ENCODE measurements around the gene LTBP2.

The LTBP2 gene

DNA sequence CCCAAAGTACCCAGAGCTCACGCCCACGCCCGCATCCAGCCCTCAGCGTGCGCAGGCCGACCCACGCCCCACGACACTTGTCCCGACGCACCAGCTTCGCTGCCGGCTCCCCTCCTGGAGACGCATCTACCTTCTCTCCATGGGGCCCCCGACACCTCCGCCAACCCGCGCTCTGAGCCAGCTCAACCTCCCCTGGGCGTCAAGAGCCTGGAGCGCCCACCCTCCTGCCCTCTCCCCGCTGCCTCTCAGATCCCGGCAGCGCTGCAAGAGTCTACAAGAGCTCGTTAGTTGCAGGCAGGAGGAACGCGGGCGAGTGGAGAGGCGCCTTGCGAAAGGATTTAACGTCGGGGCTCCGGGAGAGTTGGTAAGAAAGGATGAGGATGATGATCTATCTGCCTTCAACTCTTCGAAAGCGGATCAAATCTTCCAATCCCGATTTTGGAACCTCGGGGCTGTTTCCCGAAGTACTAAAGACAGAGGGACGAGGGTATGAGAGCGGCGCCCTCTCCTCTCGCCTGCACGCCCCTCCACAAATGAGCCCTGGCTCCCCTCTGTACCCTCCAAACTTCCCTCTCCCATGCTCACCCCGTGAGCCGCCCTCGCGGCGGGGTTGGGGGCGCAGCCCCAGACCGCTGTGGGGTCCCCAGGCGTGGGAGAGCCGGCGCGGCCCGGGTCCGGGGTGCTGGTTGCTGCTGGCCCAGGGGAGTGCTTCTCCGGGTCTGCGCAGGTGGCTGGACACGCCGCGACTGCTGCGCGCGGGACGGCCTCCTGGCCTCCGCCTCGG is 979 bp downstream of the LTBP2 start:
- no peak for DNase-seq

DNA sequence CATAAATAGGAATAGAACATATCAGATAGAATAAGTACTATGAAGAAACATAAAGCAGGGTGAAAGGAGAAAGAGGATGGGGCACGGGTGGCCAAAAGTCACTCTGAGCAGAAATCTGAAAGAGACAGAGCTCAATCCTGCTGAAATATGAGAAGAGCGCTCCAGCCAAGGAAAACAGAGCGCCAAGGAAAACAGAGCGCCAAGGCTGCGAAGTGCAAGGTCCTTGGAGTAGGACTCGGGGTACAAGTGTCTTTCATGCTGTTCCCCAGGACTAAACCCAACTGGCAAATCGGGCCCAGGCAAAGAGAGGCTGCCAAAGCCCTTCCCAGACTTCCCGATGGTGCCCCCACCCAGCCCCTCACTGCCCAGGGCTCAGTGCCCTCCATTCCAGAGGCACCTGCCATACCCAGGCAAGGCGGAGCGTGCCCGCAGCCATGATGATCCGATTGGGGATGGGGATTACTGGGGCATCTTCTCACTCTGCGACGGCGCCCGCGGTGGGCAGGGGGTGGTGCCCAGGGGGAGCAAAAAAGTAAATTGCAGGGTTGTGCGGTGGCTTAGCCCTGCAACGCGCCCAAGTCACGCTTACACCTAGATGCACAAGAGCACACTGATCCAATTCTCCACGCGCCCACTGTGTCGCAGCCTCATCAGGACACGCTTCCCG is 1.7 kb downstream of the LTBP2 start:
- DNase-seq, result no peak

DNA sequence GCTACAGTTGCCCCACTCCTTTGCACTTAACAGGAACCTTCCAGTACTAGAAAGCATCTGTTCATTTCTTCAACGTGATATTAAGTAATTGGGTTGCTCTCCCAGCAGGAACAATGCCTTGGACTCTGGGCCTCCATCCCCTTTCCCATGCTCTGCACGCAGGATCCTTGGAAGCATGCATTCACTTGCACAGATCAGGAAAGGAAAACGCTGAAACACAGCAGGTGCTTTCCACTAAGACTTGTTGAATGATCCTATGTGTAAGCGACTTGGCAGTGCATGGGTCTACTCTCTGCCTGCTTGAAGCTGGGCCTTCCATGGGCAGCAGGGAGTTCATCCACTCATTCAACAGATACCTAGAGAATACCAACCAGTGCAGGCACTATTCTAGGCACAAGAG is 2.3 kb downstream of the LTBP2 start:
- DNase-seq, result no peak

GRCh38 chr14:74608959-74609611 is 3.0 kb downstream of the LTBP2 start:
- peak; percentile 32 for DNase-seq

DNA sequence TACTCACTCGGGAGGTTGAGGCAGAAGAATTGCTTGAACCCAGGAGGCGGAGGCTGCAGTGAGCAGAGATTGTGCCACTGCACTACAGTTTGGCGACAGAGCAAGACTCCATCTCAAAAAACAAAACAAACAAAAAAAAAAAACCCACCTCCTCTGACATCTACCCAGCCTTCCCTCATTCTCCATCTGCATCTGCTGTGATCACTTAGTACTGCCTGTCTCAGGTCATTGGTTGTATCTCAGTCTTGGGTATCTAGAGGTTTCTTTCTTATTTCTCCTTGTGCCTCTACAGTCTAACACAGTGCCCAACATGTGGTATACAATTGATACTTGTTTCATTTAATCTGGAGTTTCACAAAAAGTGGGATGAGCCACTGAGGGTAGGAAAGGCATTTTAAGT is 5.3 kb downstream of the LTBP2 start:
- no peak for DNase-seq

- no peak for DNase-seq
Observed at GRCh38 chr14:74605531-74606223, 6.4 kb downstream of the LTBP2 start.

GRCh38 chr14:74604911-74605310 is 7.1 kb downstream of the LTBP2 start:
- DNase-seq, result no peak

- DNase-seq, result no peak
Observed at GRCh38 chr14:74604157-74604556, 7.9 kb downstream of the LTBP2 start.

- no peak for DNase-seq
Observed at GRCh38 chr14:74601982-74602381, 10.1 kb downstream of the LTBP2 start.

GRCh38 chr14:74599946-74600345 is 12.1 kb downstream of the LTBP2 start:
- DNase-seq, result no peak

DNA sequence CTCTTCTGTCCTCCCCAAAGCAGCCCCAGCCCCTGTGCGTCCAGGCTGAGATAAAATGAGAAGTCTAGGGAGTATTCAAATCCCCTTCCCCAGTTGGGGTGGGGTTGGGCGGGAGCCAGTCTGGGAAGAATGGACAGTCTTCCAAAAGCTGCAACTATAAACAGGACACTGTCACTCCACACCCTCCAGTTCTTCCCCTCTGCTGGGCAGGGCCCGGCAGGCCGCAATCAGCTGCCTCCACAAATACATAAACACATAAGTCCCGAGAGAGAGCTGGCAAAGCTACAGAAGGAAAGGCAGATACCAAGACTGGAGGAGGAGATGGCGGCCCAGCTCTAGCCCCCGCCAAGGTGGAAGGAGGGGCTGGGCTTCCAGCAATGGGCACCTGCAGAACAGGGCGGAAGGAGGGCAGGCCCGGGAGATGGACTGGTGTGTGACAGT is 12.7 kb downstream of the LTBP2 start:
- no peak for DNase-seq

DNA sequence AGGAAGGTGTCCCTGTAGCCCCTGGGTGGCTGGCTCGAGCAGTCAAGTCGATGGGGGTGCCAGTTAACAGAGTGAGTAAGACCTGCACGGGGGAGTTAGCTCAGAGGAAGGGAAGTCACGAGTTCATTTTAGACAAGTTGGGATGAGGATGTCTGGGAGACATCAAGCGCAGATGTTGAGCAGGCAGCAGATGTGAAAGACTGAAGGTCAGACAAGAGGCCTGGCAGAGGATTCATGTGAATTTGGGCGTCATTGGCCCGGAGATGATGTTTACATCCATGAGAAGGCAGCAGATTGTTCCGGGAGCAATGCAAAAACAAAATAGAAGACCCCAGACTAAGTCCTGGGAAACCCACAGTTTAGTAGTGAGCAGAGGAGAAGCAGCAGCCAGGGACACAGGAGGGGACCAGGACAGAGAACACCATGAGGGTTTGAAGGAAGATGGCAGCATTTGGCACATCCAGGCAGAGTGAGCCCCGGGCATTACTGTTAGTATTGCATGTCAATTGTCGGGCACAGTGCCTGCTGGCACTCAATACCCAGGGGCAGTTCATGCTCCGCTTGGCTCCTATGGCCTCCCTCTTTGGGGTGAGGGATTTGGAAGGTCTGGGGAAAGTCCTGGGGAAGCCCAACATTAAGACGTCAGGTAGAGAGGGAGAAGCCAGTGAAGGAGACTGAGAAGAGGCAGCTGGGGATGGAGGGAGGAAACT is 15.1 kb downstream of the LTBP2 start:
- DNase-seq, result no peak

GRCh38 chr14:74595006-74595735 is 16.9 kb downstream of the LTBP2 start:
- no peak for DNase-seq

GRCh38 chr14:74594606-74595005 is 17.4 kb downstream of the LTBP2 start:
- no peak for DNase-seq

DNA sequence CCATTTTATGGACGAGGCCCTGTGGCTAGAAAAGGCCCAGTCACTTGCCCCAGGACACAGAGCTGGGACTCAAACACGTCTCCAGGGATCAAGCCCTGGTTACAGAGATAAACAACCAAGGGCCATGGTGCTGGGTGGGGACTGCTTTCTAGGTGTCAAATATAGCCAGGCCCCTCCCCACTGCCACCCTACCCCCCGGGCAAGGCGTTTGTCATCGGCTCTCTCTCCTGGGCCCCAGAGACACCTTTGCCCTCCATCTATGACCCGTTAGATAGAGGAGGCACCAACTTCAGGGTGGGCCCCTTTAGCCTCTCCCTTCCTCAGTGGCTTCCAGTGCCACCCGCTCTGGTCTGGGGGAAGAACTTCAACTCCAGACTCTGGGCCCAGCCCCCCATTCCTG is 18.0 kb downstream of the LTBP2 start:
- DNase-seq, result no peak

DNA sequence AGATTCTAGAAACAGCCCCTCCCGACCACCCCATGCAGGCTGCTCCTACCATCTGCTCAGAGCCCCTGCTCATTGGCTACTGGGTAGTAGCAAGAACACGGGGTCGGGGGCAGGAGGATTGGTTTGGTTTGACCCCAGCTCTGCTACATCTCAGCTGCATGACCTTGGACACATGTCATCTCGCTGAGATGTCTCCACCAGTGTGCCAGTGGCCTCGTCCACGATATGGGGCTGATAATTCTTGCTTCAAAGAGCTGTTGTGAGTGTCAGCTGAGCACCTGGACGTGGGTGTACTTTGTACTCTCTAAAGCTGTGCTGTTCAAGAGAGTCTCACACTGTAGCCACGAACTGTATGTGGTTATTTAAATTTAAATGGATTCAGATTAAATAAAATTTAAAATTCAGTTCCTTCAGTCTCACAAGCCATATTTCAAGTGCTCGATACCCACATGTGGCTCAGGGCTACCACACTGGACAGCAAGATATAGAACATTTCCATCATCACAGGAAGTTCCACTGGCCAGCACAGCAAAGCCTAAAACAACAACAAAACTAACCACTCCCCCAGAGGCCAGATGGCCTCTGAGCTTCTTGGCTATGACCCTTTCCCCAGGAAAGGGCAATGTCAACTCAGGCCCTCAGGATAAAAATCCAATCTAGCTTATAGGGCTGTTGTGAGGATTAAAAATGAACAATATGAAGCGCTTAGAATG is 18.6 kb downstream of the LTBP2 start:
- no peak for DNase-seq

GRCh38 chr14:74592476-74593201 is 19.4 kb downstream of the LTBP2 start:
- no peak for DNase-seq

GRCh38 chr14:74591899-74592298 is 20.1 kb downstream of the LTBP2 start:
- DNase-seq, result no peak

GRCh38 chr14:74591394-74591793 is 20.6 kb downstream of the LTBP2 start:
- no peak for DNase-seq

GRCh38 chr14:74589291-74589879 is 22.7 kb downstream of the LTBP2 start:
- DNase-seq, result no peak
